ENCODE measurements around the gene LANCL1. TPM values are rescaled to one million over a fixed set of nuclear protein-coding genes. Genes with fewer than 3 reads are reported as not detected.

LANCL1 gene
- total RNA-seq, 1 experiment from 2014 or later = 30.6 TPM

- no peaks in the 10 kb centered on the region for H3K36me3 Mint-ChIP-seq (ENCODE audit: insufficient read depth, unreplicated experiment)
- H3K9me3 Mint-ChIP-seq (ENCODE audit: unreplicated experiment) = no peaks in the 10 kb centered on the region
- H3K4me3 Mint-ChIP-seq (ENCODE audit: unreplicated experiment) = no peak overlapping the region
- H3K27ac Mint-ChIP-seq (ENCODE audit: unreplicated experiment) = no peak overlapping the region
- H3K4me3 ChIP-seq (ENCODE audit: low read depth, low read length) = no peak overlapping the region
- no peaks in the 10 kb centered on the region for H3K36me3 ChIP-seq (ENCODE audit: control insufficient read depth, insufficient read depth, low read length)
- TF ChIP-seq CTCF (IDR thresholded peaks at IDR 0.05; ENCODE audit: insufficient read depth in 1 of 2, low read depth in 1 of 2, low read length in 1 of 2, severe bottlenecking in 1 of 2, unreplicated experiment in 1 of 2) = no peak
- POLR2A ChIA-PET = no interaction called here
- H3K4me1 ChIP-seq = no peaks in the 10 kb centered on the region
- BruUV-seq (replicated peaks) = no TSS peak
- no peaks in the 10 kb centered on the region for H3K9me3 ChIP-seq
- no peaks in the 10 kb centered on the region for H3K27me3 ChIP-seq (replicated peaks; ENCODE audit: control insufficient read depth, insufficient read depth, low read length)
- intact Hi-C loops (cut with micrococcal nuclease; ENCODE audit: unreplicated experiment) = no loop called here
- CTCF ChIA-PET = no interaction called here
- H3K4me1 Mint-ChIP-seq (ENCODE audit: low read depth, unreplicated experiment) = no peaks in the 10 kb centered on the region
- DNase-seq = no peak
- peaks cover 3% of the 10 kb centered on the region for H3K27me3 Mint-ChIP-seq (ENCODE audit: insufficient read depth, unreplicated experiment)
Measured at GRCh38 chr2:210388148-210388547, 88.4 kb downstream of the LANCL1 start.

- intact Hi-C loops (cut with micrococcal nuclease; ENCODE audit: unreplicated experiment) = no loop called here
- CTCF ChIA-PET = no interaction called here
- no peaks in the 10 kb centered on the region for H3K36me3 Mint-ChIP-seq (ENCODE audit: insufficient read depth, unreplicated experiment)
- Histone ChIP-seq H3K4me3 (ENCODE audit: low read depth, low read length) (no peak overlapping the region), H3K36me3 (ENCODE audit: control insufficient read depth, insufficient read depth, low read length) (no peaks in the 10 kb centered on the region), H3K27me3 (replicated peaks; ENCODE audit: control insufficient read depth, insufficient read depth, low read length) (no peaks in the 10 kb centered on the region), H3K9me3 (no peaks in the 10 kb centered on the region), H3K4me1 (no peaks in the 10 kb centered on the region)
- POLR2A ChIA-PET = no interaction called here
- no peak for DNase-seq
- no TSS peak for BruUV-seq (replicated peaks)
- H3K27ac Mint-ChIP-seq (ENCODE audit: unreplicated experiment) = no peak overlapping the region
- H3K4me3 Mint-ChIP-seq (ENCODE audit: unreplicated experiment) = no peak overlapping the region
- H3K4me1 Mint-ChIP-seq (ENCODE audit: low read depth, unreplicated experiment) = no peaks in the 10 kb centered on the region
- no peaks in the 10 kb centered on the region for H3K9me3 Mint-ChIP-seq (ENCODE audit: unreplicated experiment)
- peaks cover 6% of the 10 kb centered on the region for H3K27me3 Mint-ChIP-seq (ENCODE audit: insufficient read depth, unreplicated experiment)
- no peak for TF ChIP-seq CTCF (IDR thresholded peaks at IDR 0.05; ENCODE audit: insufficient read depth in 1 of 2, low read depth in 1 of 2, low read length in 1 of 2, severe bottlenecking in 1 of 2, unreplicated experiment in 1 of 2)
Measured at GRCh38 chr2:210387074-210387473, 89.5 kb downstream of the LANCL1 start.

Other genes with a start within 250 kb of the LANCL1 start
- not detected in 2 replicates for gene MYL1, start 161.6 kb downstream of the LANCL1 start, total RNA-seq (2022)
- gene CPS1, start 79.8 kb upstream of the LANCL1 start, total RNA-seq (2022) = 0.84 and 1.2 TPM in 2 replicates